SH-SY5Y (cell line): ENCODE measurements around the gene KDM4C.

Source experiments
- GATA2 ChIP-seq: IDR thresholded peaks from 2 replicates; pipeline ENCODE4 v1.6.1; 2011; ENCODE audit warnings: mild to moderate bottlenecking, low read depth, low read length
- GATA3 ChIP-seq: IDR thresholded peaks from 2 replicates; pipeline ENCODE4 v1.6.1; 2011; ENCODE audit warnings: low read depth, mild to moderate bottlenecking, low read length, moderate library complexity

DNA sequence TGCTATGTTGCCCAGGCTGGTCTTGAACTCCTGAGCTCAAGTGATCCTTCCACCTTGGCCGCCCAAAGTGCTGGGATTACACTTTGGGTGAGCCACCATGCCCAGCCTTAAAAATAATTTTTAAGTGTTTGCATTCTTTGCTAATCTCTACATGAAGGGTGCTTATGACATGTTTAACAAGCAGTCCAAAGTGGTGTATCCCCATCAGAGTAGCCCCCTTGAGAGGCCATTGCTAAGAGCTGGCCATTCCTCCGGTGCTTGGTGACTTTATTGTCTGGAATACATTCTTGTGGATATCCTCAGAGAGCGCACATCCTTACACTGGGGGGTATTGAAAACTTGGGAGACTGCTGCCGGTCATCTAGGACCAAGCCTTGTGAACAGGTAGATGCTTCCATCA is 395.4 kb downstream of the KDM4C start:
- no peak for TF ChIP-seq GATA2
- no peak for TF ChIP-seq GATA3
